Fibroblast of the conjunctiva (primary cell): ENCODE results near the gene TOP3B.

Experiments used
- DNase-seq: peaks from one replicate; pipeline ENCODE4 v3.0.0-alpha.2; 2010; ENCODE audit warnings: low read depth

TOP3B gene

GRCh38 chr22:21978564-21979386 lies 3.8 kb downstream of the TOP3B start:
- DNase-seq = no peak

- no peak for DNase-seq
Measured at GRCh38 chr22:21977814-21978213, 4.8 kb downstream of the TOP3B start.

GRCh38 chr22:21975854-21976345 lies 6.7 kb downstream of the TOP3B start:
- no peak for DNase-seq

- DNase-seq = no peak
Measured at GRCh38 chr22:21975273-21975672, 7.3 kb downstream of the TOP3B start.

GRCh38 chr22:21974058-21974649 lies 8.4 kb downstream of the TOP3B start:
- DNase-seq = no peak

- no peak for DNase-seq
Measured at GRCh38 chr22:21972806-21973205, 9.8 kb downstream of the TOP3B start.

- no peak for DNase-seq
Measured at GRCh38 chr22:21972293-21972779, 10.3 kb downstream of the TOP3B start.

GRCh38 chr22:21971858-21972275 lies 10.7 kb downstream of the TOP3B start:
- no peak for DNase-seq

GRCh38 chr22:21970800-21971617 lies 11.6 kb downstream of the TOP3B start:
- no peak for DNase-seq

- DNase-seq = no peak
Measured at GRCh38 chr22:21970037-21970799, 12.4 kb downstream of the TOP3B start.

GRCh38 chr22:21968452-21969129 lies 14.0 kb downstream of the TOP3B start:
- no peak for DNase-seq

GRCh38 chr22:21967693-21968271 lies 14.8 kb downstream of the TOP3B start:
- DNase-seq = no peak

- no peak for DNase-seq
Measured at GRCh38 chr22:21966643-21967516, 15.7 kb downstream of the TOP3B start.

- DNase-seq = no peak
Measured at GRCh38 chr22:21965762-21966288, 16.8 kb downstream of the TOP3B start.

- no peak for DNase-seq
Measured at GRCh38 chr22:21964918-21965484, 17.6 kb downstream of the TOP3B start.

- no peak for DNase-seq
Measured at GRCh38 chr22:21964234-21964633, 18.4 kb downstream of the TOP3B start.

GRCh38 chr22:21963790-21964211 lies 18.8 kb downstream of the TOP3B start:
- no peak for DNase-seq

- DNase-seq = no peak
Measured at GRCh38 chr22:21963286-21963685, 19.3 kb downstream of the TOP3B start.

GRCh38 chr22:21962655-21962949 lies 20.0 kb downstream of the TOP3B start:
- no peak for DNase-seq
